Mammary epithelial cell (primary cell): ENCODE measurements around the gene LIPJ.

Source experiments
- EZH2 ChIP-seq: IDR thresholded peaks from 2 replicates; pipeline ENCODE4 v1.6.1; 2012; ENCODE audit warnings: low read length, inconsistent platforms, borderline replicate concordance
- TF ChIP-seq, protein P1 (sequence below), 2 donors: IDR thresholded peaks in 1 of 2; conservative IDR thresholded peaks in 1 of 2; 2 replicates each; pipeline ENCODE4 v1.5.1; 2011 to 2012; ENCODE audit warnings: inconsistent platforms in 2 of 2, low read length in 2 of 2, mild to moderate bottlenecking in 2 of 2, control low read depth in 1 of 2, low read depth in 1 of 2; ENCODE audit not compliant: insufficient read depth in 1 of 2; ENCODE audit errors: extremely low read depth in 1 of 2

- no peak for TF ChIP-seq EZH2
- TF ChIP-seq, protein P1, sequence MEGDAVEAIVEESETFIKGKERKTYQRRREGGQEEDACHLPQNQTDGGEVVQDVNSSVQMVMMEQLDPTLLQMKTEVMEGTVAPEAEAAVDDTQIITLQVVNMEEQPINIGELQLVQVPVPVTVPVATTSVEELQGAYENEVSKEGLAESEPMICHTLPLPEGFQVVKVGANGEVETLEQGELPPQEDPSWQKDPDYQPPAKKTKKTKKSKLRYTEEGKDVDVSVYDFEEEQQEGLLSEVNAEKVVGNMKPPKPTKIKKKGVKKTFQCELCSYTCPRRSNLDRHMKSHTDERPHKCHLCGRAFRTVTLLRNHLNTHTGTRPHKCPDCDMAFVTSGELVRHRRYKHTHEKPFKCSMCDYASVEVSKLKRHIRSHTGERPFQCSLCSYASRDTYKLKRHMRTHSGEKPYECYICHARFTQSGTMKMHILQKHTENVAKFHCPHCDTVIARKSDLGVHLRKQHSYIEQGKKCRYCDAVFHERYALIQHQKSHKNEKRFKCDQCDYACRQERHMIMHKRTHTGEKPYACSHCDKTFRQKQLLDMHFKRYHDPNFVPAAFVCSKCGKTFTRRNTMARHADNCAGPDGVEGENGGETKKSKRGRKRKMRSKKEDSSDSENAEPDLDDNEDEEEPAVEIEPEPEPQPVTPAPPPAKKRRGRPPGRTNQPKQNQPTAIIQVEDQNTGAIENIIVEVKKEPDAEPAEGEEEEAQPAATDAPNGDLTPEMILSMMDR (conservative IDR thresholded peaks at IDR 0.05 in 1 of 2, IDR thresholded peaks at IDR 0.05 in 1 of 2; ENCODE audit: extremely low read depth in 1 of 2, insufficient read depth in 1 of 2, low read depth in 1 of 2, low read length in 2 of 2), result no peak
Observed at GRCh38 chr10:88623835-88624234, 37.3 kb downstream of the LIPJ start.
